GM18498 (cell line): ENCODE measurements around the gene RCOR1.
"Not testable (repeated sequence)": the region's sequence is repeated elsewhere in the genome, so short reads cannot be mapped to it uniquely, and the experiment has no call there.

ENCODE experiments used
- ATAC-seq: cut with Tn5 transposase; IDR thresholded peaks from one replicate; pipeline ENCODE4 v1.9.1; 2021; ENCODE audit warnings: mild to moderate bottlenecking, moderate library complexity; ENCODE audit not compliant: unreplicated experiment

RCOR1 gene

DNA sequence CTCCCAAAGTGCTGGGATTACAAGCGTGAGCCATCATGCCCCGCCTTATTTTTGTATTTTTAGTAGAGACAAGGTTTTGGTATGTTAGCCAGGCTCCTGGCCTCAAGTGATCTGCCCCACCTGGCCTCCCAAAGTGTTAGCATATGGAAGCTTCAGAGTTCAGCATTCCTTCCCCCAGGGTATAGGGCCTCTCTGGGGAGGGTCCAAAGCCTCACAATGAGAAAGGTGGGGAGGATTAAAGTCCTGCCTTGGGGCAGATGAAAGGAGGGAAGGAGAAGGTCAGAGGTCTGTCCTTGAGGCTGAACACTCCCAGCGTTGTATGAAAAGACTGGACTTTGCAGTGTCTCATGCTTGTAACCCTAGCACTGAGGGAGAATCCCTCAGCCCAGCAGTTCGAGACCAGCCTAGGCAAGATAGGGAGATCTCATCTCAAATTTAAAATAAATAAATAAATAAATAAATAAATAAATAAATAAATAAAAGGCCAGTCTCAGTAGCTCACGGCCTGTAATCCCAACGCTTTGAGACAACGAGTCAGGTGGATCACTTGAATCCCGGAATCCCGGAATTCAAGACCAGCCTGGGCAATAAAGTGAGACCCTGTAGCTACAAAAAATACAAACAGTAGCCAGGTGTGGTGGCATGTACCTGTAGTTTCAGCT is 22.0 kb upstream of the RCOR1 start:
- no peak for ATAC-seq

DNA sequence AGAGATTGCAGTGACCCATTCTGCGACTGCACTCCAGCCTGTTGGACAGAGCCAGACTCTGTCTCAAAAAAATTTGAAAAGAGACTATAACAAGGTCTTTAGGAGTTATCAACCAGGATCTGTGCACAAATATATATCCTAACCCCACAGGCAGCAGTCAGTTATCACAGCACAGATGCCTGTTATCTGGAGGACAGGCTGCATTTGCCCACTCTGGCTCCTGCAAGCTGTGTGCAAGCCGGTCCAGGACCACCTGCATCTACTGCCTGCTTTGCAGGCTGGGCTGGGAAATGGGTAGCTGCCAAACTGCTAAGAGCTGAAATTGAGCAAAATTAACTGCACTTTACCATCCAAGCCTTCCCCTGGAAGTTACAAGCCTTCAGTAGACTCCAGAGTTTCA is 21.4 kb upstream of the RCOR1 start:
- no peak for ATAC-seq

DNA sequence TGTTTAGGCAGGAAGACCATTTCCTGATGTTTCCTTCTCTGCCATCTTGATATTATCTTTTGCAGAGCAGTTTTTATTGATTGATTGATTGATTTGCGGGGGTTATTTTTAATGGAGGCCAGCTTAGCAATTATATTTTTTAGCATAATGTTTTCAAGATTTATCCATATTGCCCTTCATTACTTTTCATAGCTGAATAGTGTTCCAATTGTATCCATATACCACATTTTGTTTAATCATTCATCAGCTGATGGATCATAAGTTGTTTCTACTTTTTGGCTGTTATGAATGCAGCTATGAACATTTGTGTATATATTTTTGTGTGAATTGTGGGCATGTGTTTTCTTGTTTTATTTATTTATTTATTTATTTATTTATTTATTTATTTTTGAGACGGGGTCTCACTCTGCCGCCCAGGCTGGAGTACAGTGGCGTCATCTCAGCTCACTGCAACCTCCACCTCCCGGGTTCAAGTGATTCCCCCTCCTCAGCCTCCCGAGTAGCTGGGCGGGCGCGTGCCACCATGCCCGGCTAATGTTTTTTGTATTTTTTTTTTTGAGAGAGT is 20.9 kb upstream of the RCOR1 start:
- ATAC-seq: no peak

DNA sequence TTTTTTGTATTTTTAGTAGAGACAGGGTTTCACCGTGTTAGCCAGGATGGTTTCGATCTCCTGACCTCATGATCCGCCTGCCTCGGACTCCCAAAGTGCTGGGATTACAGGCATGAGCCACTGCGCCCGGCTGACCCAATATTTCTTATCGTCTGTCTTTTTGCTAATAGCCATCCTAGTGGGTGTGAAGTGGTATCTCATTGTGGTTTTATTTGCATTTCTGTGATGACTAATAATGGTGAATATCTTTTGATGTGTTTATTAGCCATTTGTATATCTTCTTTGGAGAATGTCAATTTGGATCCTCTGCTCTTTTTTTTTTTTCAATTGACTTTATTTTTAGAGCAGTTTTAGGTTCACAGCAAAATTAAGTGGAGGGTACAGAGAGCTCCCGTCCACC is 19.3 kb upstream of the RCOR1 start:
- not testable (repeated sequence) for ATAC-seq

DNA sequence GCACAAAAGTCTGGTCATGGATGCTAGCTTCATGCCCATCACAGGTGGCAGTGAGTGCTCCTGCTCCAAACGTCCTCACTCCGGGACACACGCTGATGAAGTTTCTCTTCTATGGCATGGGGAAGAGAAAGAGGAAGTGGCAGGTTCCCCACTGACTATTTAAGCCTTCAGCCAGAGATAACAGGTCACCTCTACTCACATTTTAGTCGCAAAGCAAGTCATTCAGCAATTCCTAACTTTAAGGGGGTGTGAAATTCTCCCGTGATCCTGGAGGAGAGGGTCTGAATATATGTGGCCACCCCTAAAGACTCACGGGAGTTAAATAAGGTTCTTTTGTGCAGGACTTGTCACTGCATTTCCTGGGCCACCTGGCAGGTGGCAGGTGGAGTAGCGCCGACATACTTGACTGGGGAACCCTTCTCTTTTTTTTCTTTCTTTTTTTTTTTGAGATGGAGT is 18.8 kb upstream of the RCOR1 start:
- no peak for ATAC-seq

DNA sequence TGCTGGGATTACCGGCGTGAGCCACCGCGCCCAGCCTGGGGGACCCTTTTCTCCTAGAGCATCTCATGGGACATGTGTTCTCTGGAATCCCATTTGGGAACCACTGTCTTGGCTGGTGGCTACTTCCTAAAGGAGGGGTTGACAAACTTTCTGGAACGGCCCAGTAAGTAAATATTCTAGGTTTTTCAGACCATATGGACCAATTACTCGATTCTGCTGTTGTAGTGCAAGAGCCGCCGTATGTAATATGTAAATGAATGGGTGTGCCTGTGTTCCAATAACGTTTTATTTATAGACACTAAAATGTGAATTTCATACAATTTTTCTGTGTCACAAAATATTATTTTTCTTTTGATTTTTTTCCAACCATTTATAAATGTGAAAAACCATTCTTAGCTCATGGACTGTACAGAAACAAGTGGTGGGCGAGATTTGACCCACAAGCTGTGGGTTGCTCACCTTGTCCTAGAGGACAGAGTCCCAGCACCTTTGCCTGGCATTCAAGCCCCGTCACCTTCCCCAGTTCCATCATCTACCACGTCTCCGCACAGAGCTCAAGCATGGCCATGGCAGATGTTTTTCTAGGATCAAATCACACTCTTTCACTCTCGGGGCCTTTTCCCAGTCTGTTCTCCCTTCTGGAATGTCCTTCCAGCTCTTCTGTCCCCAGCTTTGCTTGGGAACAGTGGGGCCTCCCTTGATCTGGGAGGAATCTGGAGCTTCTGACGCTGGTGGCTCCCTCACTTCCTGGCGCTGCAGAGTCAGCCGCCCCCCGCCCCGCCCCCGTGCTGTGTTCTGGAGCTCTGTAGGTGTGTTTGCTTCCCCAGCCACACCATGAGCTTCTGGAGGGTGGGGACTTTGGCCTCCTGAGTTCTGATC is 17.9 kb upstream of the RCOR1 start:
- no peak for ATAC-seq

DNA sequence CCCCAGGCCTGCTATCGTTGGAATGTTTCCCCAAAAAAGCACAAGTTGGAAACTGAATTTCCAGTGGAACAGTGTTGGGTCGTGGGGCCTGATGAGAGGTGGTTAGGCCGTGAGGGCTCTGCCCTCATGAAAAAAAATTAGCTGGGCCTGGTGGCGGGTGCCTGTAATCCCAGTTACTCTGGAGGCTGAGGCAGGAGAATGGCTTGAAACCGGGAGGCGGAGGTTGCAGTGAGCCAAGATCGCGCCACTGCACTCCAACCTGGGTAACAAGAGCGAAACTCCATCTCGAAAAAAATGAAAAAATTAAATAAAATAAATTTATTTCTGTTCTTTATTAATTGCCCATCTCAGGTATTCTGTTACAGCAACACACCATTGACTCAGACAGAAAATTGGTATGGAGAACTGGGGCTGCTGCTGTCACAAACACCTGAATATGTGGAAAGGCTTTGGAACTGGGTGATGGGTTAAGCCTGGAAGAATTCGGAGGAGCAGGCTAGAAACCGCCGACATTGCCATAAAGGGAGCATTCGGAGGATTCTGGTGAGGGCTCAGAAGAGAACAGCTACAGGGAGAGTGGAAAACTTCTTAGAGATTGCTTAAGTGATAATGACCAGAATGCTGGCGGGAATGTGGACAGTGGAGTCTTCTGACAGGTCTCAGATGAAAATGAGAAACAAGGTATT is 17.1 kb upstream of the RCOR1 start:
- no peak for ATAC-seq

DNA sequence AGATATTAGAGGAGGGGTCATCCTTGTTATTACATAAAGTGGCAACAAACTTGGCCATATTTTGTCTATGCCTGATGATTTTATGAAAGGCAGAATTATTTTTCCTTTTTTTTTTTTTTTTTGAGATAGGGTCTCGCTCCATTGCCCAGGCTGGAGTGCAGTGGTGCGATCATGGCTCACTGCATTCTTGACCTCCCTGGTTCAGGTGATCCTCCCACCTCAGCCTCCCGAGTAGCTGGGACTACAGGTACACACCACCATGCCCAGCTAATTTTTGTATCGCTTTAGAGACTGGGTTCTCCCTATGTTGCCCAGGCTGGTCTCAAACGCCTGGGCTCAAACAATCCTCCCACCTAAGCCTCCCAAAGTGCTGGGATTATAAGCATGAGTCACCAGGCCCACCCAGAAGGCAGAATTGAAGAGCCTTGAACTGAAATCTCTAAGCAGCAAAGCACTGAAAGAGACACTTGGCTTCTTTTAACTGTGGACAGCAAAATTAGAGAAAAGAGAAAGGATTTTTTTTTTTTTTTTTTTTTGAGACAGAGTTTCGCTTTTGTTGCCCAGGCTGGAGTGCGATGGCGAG is 16.5 kb upstream of the RCOR1 start:
- not testable (repeated sequence) for ATAC-seq

DNA sequence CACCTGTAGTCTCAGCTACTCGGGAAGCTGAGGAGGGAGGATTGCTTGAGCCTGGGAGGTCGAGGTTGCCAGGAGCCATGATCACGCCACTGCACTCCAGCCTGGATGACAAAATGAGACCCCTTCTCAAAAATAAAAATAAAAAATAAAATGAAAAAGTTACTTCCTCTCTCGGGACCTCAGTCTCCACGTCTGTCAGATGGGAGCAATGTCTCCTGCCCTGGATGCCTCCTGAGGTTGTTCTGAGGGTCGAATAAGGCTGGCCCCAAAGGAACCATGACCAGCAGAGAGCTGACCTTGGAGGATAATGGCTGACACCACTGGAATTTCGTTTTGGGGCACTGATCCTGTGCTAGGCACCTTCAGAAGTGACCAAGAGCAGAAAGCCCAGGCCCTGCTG is 13.6 kb upstream of the RCOR1 start:
- no peak for ATAC-seq

DNA sequence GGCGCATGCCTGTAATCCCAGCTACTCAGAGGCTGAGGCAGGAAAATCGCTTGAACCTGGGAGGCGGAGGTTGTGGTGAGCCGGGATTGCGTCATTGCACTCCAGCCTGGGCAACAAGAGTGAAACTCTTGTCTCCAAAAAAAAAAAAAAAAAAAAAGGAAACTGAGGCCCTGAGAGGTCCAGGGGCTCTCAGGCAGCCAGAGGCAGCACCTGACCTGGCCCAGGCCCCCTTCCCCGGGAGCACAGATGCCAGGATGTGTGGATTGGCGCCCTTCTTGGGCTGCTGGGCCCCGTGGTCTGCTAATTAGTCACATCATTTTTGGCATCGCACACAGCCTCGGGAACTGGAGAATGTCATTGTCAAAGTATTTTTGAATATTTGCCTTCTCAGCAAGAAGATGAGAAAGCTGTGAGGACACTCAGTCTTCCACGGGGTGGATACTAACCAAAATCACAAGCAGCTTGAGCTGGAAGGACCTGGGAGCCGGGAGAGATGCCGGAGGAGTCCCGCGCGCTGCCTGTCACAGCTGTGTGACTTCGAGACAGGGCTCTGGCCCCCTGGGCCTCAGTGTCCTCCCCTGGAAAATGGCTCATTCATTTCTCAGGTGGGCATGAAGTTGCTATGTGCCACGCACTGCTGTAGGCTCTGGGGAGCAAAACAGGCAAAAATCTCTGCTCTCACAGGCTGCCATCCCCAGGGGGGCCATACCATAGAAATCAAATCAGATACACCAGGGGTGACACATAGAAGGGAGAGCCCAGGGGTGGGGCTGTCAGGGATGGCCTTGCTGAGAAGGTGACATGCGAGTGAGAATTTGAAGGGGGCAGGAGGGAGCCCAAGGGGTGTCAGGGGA is 12.5 kb upstream of the RCOR1 start:
- ATAC-seq: no peak

DNA sequence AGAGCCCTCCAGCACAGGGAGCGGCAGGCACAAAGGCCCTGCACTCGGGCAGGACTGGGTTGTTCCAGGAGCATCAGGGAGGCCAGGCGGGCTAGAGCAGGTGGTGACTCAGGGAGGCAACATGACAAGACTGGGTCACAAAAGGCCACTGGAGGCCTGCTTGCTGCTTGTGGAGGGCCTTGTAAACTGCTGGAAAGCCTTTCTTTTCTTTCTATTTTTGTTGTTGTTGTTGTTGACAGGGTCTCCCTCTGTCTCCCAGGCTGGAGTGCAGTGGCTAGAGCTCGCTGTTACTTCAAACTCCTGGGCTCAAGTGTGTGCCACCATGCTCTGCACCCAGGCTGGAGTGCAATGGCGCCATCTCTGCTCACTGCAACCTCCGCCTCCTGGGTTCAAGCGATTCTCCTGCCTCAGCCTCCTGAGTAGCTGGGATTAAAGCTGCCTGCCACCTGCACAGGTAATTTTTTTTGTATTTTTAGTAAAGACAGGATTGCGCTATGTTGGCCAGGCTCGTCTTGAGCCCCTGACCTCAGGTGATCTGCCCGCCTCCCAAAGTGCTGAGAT is 11.8 kb upstream of the RCOR1 start:
- ATAC-seq: no peak

DNA sequence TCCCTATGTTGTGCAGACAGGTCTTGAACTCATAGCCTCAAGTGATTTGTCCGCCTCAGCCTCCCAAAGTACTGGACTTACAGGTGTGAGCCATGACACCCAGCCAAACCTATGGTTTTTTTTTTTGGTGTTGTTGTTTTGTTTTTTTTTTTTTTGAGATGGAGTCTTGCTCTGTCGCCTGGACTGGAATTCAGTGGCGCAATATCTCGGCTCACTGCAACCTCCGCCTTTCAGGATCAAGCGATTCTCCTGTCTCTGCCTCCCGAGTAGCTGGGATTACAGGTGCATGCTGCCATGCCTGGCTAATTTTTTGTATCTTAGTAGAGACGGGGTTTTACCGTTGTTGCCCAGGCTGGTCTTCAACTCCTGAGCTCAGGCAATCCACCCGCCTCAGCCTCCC is 11.3 kb upstream of the RCOR1 start:
- ATAC-seq: no peak

DNA sequence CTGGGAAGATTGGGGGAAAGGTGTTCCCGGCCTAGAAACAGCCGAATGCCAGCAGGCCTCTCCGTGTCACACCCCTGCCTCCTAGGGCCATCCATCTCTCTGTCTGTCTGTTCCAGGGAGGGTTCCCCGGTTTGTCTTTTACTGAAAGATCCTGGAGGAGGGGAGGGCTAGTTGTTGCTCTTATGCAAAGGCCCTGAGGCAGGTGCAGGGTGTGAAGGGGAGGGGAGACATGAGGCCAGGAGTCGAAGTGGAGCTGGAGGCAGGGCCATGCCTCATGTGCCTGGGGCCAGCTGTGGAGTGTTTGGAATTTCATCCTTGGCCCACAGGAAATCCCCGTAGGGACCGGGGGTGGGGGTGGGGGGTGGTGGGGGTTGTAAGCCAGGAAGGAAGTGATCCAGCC is 8.7 kb upstream of the RCOR1 start:
- ATAC-seq: no peak

DNA sequence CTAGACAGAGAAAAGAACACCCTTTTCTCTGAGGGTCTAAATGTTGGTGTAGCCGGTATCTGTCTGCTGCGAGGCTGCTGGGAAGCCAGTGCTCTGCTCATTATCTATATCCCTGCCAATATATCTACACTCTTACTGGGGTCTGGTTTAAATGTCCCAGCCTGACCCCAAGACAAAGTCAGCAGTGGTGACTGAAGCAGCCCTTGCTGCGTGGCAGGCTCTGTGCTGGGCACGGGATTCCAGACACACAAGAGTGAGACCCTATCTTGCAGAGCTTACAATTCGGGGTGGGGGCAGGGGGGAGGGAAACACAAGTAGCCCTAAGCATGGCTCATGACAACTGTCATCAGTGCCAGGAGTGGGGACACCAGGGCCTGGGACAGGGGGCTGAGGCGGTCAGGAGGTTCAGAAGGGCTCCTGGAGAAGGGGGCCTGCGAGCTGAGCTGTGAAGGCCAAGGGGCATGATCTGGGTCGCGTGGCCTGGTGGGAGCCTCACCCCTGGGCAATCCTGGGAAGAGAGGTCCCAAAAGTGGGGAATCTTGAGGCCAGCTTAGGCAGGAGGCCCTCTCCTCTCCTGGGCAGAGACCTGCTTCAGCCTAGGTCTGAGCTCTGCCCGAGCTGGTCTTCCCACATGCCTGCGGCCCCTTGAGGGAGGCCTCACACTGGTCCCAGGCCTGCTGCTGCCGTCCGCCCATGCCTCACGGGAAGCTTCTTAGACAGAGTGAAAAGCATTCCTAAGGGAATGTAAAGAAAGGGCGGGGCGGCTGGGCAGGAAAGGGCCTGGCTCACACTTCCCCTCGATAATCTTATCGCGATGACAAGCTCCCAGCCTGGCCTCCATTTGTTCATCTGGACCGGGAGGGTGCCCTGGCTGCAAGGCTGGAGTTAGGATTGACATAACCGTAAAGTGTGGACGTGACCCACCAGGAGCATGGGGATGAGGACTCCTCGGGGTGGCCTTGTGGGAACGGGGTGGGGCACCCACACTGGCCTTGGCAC is 7.3 kb upstream of the RCOR1 start:
- ATAC-seq: no peak

DNA sequence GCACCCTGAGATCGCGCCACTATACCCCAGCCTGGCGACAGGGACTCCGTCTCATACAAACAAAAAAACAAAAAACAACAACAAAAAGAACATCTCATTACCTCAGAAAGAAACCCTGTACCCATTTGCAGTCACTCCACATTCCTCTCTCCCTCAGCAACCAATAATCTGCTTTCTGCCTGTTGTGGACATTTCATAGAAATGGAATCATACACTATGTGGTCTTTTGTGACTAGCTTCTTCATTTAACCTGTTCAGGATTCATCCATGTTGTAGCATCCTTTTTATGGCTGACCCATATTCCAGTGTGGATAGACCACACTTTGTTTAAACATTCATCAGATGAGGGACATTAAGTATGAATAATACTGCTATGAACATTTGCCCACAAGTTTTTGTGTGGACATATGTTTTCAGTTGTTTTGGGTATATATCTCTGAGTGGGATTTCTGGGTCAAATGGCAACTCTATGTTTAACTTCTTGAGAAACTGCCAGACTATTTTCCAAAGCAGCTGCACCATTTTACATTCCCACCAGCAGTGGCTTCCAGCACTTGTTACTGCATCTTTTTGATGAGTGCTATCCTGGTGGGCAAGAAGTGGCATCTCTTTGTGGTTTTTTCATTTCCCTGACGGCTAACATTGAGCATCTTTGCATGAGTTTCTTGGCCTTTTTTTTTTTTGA is 5.9 kb upstream of the RCOR1 start:
- ATAC-seq: no peak

DNA sequence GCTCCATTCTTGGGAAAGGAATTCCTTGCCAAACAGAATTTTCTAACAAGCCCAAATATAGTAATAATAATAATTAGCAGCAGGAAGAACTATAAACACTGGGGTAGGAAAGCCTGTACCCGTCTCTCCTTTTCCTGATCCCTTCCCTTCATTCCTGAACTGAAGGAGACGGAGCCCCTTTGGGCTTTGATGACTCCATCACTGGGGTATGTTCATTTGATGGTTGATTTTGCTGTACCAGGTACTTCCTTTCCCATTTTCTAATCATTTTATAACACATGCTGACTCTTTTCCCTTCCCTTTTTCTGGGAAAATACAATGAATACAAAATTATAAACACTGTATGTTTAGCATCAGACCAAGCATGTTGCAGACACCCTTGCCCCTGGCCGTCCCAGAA is 3.6 kb upstream of the RCOR1 start:
- no peak for ATAC-seq

DNA sequence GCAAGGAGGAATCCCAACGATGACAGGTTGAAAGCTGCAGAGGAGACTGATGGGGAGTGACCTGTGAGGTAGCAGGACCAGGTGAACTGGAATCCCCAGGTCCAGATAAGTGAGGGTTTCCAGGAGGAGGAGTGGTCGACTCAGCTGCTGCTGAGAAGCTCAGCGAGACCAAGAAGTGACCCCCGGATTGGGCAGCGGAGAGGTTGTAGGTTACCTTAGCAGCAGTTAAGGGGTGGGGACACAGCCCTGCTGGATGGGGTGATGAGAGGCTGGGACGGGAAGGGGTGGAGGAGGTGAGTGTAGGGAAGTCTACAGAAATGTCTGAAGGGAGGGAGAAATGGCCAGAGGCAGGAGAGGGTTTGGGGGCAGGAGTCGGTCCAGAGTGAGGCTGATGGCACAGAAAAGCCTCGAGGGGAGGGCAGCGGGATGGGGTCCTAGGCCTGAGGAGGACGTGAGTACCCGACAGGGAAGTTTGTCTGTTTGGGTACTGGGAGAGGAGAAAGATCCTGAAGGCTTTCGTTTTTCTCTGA is 2.6 kb upstream of the RCOR1 start:
- no peak for ATAC-seq

DNA sequence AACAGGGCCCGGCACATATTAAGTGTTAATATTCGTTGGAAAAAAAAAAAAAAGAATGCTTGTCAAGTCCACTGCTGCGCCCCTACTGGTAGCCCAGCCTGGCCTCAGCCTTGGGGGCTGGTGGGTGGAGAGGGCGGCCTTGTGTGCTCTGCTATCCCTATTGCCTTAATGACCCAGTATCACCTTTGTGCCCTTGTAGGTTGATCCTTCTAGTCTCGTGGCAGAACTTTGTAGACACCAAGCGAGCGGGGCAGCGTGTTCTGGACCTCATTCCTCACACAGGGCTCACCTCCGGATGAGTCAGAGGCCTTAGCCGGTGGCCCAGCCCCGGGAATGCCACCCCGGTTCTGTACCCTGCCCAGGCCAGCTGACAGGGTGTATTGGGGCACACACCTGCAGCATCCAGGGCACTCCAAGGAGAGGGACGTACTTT is 1.8 kb upstream of the RCOR1 start:
- no peak for ATAC-seq
